Osteoblast (primary cell): ENCODE results near the gene PTCD2. TPM values are rescaled to one million over a fixed set of nuclear protein-coding genes. Genes with fewer than 3 reads are reported as not detected.

Experiments
- DNase-seq: peaks from one replicate; pipeline ENCODE4 v3.0.0; 2011; ENCODE audit warnings: low spot score, mixed read lengths; ENCODE audit not compliant: insufficient read length; ENCODE audit errors: missing footprints
- H2AFZ ChIP-seq: 2 replicates; pipeline ENCODE4 v1.6.0; 2011; ENCODE audit warnings: mild to moderate bottlenecking, low read length
- H3K27ac ChIP-seq: 2 replicates; pipeline ENCODE4 v1.5.1; 2011; ENCODE audit warnings: mild to moderate bottlenecking, low read depth, low read length, moderate library complexity
- H3K27me3 ChIP-seq: 2 replicates; pipeline ENCODE4 v1.6.0; 2012; ENCODE audit warnings: mild to moderate bottlenecking, control low read depth, inconsistent platforms, low read length, moderate library complexity; ENCODE audit not compliant: insufficient read depth
- H3K36me3 ChIP-seq: 2 replicates; pipeline ENCODE4 v1.5.1; 2011; ENCODE audit warnings: mild to moderate bottlenecking, low read length, control low read depth, moderate library complexity; ENCODE audit not compliant: insufficient read depth
- H3K4me1 ChIP-seq: 2 replicates; pipeline ENCODE4 v1.5.1; 2011; ENCODE audit warnings: mild to moderate bottlenecking, low read length, control low read depth, moderate library complexity; ENCODE audit not compliant: insufficient read depth
- H3K4me2 ChIP-seq: 2 replicates; pipeline ENCODE4 v1.6.0; 2011; ENCODE audit warnings: mild to moderate bottlenecking, low read length; ENCODE audit not compliant: insufficient read depth
- H3K4me3 ChIP-seq: fragments of 200-600 bp; sonication (generic); 3 replicates; pipeline ENCODE4 v1.5.1; 2012; ENCODE audit warnings: mild to moderate bottlenecking, low read length, inconsistent platforms; ENCODE audit not compliant: insufficient read depth
- H3K79me2 ChIP-seq: 2 replicates; pipeline ENCODE4 v1.6.0; 2012; ENCODE audit warnings: mild to moderate bottlenecking, low read length, control low read depth, inconsistent platforms; ENCODE audit not compliant: insufficient read depth
- H3K9me3 ChIP-seq: 2 replicates; pipeline ENCODE4 v1.5.1; 2011; ENCODE audit warnings: low read depth, low read length, control low read depth
- H4K20me1 ChIP-seq: 2 replicates; pipeline ENCODE4 v1.6.0; 2012; ENCODE audit warnings: mild to moderate bottlenecking, low read length, control low read depth; ENCODE audit not compliant: insufficient read depth
- total RNA-seq: library from RNA; depleted of rRNA; stranded (reverse); fragments of >200 nt; gene quantifications from 2 replicates; pipeline ENCODE4 v1.2.3, GENCODE V29; 2012
- TF ChIP-seq, protein P1 (sequence below): IDR thresholded peaks from 2 replicates; pipeline ENCODE4 v1.5.1; 2011; ENCODE audit warnings: mild to moderate bottlenecking, low read depth, low read length, moderate library complexity; ENCODE audit errors: extremely low read depth

Gene PTCD2
- total RNA-seq, 1 donor, result 8.3 TPM

DNA sequence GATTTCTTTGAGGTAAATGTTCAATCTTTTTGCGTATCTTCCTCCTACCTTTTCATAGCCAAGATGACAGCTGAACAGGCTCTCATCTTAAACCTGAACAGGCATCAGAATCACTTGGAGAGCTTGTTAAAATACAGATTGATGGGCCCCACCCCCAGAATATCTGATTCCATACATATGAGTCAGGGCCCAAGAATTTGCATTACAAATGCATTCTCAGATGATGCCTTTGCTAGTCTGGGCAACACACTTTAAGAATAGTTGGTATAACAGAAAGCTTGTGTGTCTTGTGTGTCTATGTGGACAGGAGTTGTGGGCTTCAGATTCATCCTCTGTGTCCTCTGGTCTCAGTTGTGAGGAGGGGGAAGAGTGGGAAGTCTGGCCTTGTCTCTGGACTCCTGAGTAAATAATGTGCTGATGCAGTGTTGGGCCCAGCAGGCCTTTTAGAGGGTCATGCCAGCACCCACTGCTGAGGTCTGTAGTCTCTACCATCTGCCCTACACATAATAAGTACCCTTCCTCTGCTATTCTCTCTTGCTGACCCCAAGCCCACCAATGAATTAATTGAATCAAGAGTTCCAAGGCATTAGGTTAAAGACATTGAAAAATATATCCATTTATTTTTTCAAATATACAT, 43.1 kb downstream of the PTCD2 start:
- peak overlapping the region; percentile 0 for H2AFZ ChIP-seq
- peak; percentile 80 for DNase-seq
- H3K4me2 ChIP-seq, result peak overlapping the region; percentile 21
- peaks cover 25% of the 10 kb centered on the region for H3K4me1 ChIP-seq
- H4K20me1 ChIP-seq, result no peaks in the 10 kb centered on the region
- peaks cover 28% of the 10 kb centered on the region for H3K36me3 ChIP-seq
- no peak overlapping the region for H3K4me3 ChIP-seq
- no peaks in the 10 kb centered on the region for H3K27me3 ChIP-seq
- H3K9me3 ChIP-seq, result no peaks in the 10 kb centered on the region
- TF ChIP-seq, protein P1, sequence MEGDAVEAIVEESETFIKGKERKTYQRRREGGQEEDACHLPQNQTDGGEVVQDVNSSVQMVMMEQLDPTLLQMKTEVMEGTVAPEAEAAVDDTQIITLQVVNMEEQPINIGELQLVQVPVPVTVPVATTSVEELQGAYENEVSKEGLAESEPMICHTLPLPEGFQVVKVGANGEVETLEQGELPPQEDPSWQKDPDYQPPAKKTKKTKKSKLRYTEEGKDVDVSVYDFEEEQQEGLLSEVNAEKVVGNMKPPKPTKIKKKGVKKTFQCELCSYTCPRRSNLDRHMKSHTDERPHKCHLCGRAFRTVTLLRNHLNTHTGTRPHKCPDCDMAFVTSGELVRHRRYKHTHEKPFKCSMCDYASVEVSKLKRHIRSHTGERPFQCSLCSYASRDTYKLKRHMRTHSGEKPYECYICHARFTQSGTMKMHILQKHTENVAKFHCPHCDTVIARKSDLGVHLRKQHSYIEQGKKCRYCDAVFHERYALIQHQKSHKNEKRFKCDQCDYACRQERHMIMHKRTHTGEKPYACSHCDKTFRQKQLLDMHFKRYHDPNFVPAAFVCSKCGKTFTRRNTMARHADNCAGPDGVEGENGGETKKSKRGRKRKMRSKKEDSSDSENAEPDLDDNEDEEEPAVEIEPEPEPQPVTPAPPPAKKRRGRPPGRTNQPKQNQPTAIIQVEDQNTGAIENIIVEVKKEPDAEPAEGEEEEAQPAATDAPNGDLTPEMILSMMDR, result no peak
- H3K79me2 ChIP-seq, result no peaks in the 10 kb centered on the region
- H3K27ac ChIP-seq, result peak overlapping the region; percentile 81

DNA sequence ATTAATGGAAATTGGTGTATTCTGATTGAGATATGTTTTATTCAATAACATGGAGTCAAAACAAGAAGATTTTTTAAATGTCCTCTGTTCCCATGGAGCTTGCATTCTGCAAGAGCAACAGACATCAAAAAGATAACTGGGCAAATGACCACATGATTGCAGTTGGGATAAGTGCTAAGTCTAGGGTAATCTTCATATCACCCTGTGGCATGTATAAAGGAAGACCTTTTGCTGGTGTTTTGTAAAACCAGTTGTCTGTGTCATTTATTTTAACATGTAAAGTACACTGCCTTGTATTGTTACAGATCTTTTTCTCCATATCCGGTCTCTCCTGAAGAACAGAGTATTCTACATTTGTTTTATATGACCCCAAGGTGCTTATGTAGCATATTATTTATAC, 44.0 kb downstream of the PTCD2 start:
- Histone ChIP-seq H3K9me3 (no peaks in the 10 kb centered on the region), H3K4me3 (no peak overlapping the region), H3K4me2 (no peak overlapping the region), H2AFZ (no peak overlapping the region), H3K79me2 (no peaks in the 10 kb centered on the region), H3K27me3 (no peaks in the 10 kb centered on the region), H3K27ac (peak overlapping the region; percentile 81), H4K20me1 (no peaks in the 10 kb centered on the region), H3K4me1 (peaks cover 25% of the 10 kb centered on the region), H3K36me3 (peaks cover 24% of the 10 kb centered on the region)
- no peak for DNase-seq
- TF ChIP-seq, protein P1, result no peak

DNA sequence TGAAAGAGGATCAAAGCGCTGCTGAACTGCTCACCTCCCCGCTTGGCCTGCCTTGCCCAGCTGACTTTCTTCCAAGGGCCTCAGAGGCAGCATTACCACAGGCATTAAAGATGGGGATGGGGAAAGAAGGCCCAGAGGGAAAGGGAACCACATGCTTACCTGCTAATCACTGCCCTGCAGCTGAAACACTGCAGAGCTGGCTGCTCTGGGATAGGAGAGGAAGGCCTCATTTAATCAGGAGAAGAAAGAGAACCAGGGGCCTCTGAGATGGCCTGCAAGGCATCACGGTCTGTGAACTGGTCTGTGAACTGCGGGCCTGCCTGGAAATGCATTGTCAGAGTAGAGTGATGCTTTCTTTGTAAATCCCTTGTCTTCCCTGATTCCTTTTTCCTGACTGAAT, 44.8 kb downstream of the PTCD2 start:
- H3K27ac ChIP-seq, result no peak overlapping the region
- H3K36me3 ChIP-seq, result peaks cover 18% of the 10 kb centered on the region
- H3K4me2 ChIP-seq, result no peak overlapping the region
- no peaks in the 10 kb centered on the region for H4K20me1 ChIP-seq
- no peaks in the 10 kb centered on the region for H3K9me3 ChIP-seq
- H3K4me1 ChIP-seq, result peaks cover 25% of the 10 kb centered on the region
- H3K27me3 ChIP-seq, result no peaks in the 10 kb centered on the region
- TF ChIP-seq, protein P1, result no peak
- no peaks in the 10 kb centered on the region for H3K79me2 ChIP-seq
- H2AFZ ChIP-seq, result no peak overlapping the region
- no peak overlapping the region for H3K4me3 ChIP-seq
- no peak for DNase-seq

DNA sequence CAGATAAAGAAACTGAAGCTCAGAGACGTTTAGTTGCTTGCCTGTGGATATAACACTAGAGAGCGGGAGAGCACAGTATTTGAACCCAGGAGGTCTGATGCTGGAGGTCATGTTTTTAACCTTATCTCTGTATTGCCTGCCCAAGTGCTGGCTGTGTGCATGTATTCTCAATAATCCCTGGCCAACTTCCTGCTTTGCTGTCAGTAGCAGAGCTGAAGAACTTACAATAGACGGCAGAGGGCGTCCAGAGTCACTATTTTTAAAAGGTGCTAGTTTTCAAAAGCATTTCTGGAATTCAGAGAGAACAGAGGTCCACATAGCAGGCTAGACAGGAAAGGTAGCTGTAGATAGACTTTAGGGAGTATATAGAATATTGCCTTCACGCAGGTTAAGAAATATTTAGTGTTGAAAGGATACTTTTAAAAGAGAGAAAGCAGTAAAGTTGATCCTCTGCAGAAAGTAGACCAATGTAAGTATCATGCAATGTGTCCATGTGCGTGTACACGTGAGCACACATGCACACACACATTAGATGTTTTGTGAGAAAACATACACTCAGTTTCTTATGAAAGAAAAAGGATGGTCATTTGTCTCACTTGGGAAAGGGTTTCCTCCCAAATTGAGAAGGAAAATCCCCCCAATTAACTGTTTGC, 46.3 kb downstream of the PTCD2 start:
- Histone ChIP-seq H3K4me3 (no peak overlapping the region), H2AFZ (no peak overlapping the region), H3K4me1 (peaks cover 25% of the 10 kb centered on the region), H3K27me3 (no peaks in the 10 kb centered on the region), H3K9me3 (no peaks in the 10 kb centered on the region), H3K27ac (peak overlapping the region; percentile 3), H4K20me1 (no peaks in the 10 kb centered on the region), H3K36me3 (peaks cover 11% of the 10 kb centered on the region), H3K4me2 (no peak overlapping the region), H3K79me2 (no peaks in the 10 kb centered on the region)
- TF ChIP-seq, protein P1, result peak; percentile 89
- DNase-seq, result no peak
